Measurements from ENCODE around the gene GYS1.

GYS1 gene

GRCh38 chr19:49006905-49007304 lies 13.8 kb upstream of the GYS1 start:
- 98% methylated on average over 22 of the region's 22 CpGs for WGBS

DNA sequence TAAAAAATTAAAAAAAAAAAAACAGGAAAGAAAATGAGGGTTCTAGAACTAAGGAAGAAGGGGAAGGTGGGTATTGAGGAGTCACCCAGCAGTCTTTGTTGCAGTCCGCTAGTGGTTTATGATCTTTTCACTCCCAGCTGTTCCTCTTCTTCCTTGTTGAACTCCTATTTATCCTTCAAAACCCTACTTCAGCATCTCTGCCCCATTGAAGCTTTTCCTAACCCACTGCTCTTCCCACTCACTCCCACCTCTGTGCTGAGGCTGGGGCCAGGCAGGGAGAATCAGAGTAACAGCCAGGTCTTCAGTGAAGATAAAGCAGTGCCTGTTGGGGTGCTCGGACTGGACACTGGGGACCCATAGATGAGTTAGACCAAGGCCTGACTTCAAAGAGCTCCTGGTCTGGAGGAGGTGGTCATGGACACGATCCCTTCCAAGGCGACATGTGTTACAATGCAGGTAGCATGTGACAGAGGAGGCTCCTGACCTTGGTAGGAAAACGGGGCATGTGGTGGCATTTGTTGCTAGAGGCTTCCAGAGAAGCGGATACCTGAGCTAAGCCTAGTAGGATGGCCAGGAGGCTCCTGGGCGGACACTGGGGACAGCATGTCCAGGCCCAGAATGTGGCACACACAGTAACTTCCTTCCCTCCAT lies 12.0 kb upstream of the GYS1 start:
- WGBS: 94% methylated on average over 6 of the region's 7 CpGs
- H3K23ac ChIP-seq (ENCODE audit: low read length in 2 of 2): no peak overlapping the region

More at GRCh38 chr19:49006905-49007304, 13.8 kb upstream of the GYS1 start:
- Histone ChIP-seq H3K36me3 (ENCODE audit: control insufficient read depth in 1 of 2, insufficient read depth in 2 of 2, low read depth in 1 of 2, low read length in 2 of 2) (peaks cover 66 to 76% of the 10 kb centered on the region in 2 experiments), H3K79me1 (replicated peaks; ENCODE audit: low read length, poor library complexity, severe bottlenecking) (peaks cover 13% of the 10 kb centered on the region), H3K4me3 (ENCODE audit: insufficient read depth in 1 of 2, low read depth in 1 of 2, low read length in 2 of 2) (no peak overlapping the region), H2BK120ac (ENCODE audit: low read depth, low read length) (no peak overlapping the region), H4K91ac (ENCODE audit: low read length) (no peak overlapping the region), H2BK15ac (ENCODE audit: low read depth, poor library complexity, severe bottlenecking) (no peak overlapping the region), H2AFZ (ENCODE audit: low read depth, low read length) (no peak overlapping the region), H3K4me1 (ENCODE audit: control insufficient read depth, insufficient read depth, low read depth, low read length) (no peaks in the 10 kb centered on the region), H3K23ac (ENCODE audit: low read length in 2 of 2) (no peak overlapping the region), H3K27me3 (ENCODE audit: control insufficient read depth in 1 of 2, insufficient read depth in 1 of 2, low read length in 2 of 2) (no peaks in the 10 kb centered on the region), H3K9ac (ENCODE audit: low read length) (no peak overlapping the region), H3K14ac (ENCODE audit: low read length in 2 of 2) (no peak overlapping the region), H2BK12ac (ENCODE audit: low read length in 2 of 2) (no peak overlapping the region), H3K4me2 (ENCODE audit: low read length, poor library complexity, severe bottlenecking) (no peak overlapping the region), H3K9me3 (ENCODE audit: control insufficient read depth, low read length) (no peaks in the 10 kb centered on the region), H3K4ac (ENCODE audit: low read depth in 1 of 2, low read length in 2 of 2) (no peak overlapping the region), H3K18ac (ENCODE audit: low read depth in 1 of 2, low read length in 2 of 2) (no peak overlapping the region), H2BK5ac (ENCODE audit: low read depth, low read length, poor library complexity, severe bottlenecking) (no peak overlapping the region), H2AK5ac (ENCODE audit: low read length, severe bottlenecking) (no peak overlapping the region), H4K8ac (ENCODE audit: low read length) (no peak overlapping the region), H3K27ac (ENCODE audit: low read length, poor library complexity, severe bottlenecking) (no peak overlapping the region)
- DNase-seq: no peak

DNA sequence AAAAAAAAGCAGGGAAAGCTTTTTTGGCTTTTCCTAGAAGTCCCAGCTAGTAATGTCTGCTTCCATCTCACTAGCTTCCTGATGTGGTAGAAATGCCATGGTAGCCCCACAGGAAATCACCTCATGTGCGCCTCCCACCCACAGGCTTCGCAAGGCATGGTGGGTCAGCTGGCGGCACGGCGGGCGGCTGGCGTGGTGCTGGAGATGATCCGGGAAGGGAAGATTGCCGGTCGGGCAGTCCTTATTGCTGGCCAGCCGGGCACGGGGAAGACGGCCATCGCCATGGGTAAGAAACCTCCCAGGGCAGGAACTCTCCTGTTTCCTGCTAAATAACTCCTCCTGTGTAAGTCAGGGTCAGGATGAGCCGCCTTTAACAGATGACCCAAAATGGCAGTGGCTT lies 11.0 kb upstream of the GYS1 start:
- WGBS: 99% methylated on average over 15 of the region's 15 CpGs
- peaks cover 43 to 52% of the 10 kb centered on the region in 2 experiments for H3K36me3 ChIP-seq (ENCODE audit: control insufficient read depth in 1 of 2, insufficient read depth in 2 of 2, low read depth in 1 of 2, low read length in 2 of 2)
- no peak overlapping the region for H4K8ac ChIP-seq (ENCODE audit: low read length)
- no peak overlapping the region for H3K9ac ChIP-seq (ENCODE audit: low read length)
- H2BK5ac ChIP-seq (ENCODE audit: low read depth, low read length, poor library complexity, severe bottlenecking): no peak overlapping the region
- no peak overlapping the region for H3K14ac ChIP-seq (ENCODE audit: low read length in 2 of 2)
- no peak overlapping the region for H2BK12ac ChIP-seq (ENCODE audit: low read length in 2 of 2)
- H3K27me3 ChIP-seq (ENCODE audit: control insufficient read depth in 1 of 2, insufficient read depth in 1 of 2, low read length in 2 of 2): no peaks in the 10 kb centered on the region
- no peak overlapping the region for H2BK15ac ChIP-seq (ENCODE audit: low read depth, poor library complexity, severe bottlenecking)
- H3K4me1 ChIP-seq (ENCODE audit: control insufficient read depth, insufficient read depth, low read depth, low read length): no peaks in the 10 kb centered on the region
- no peak overlapping the region for H2AFZ ChIP-seq (ENCODE audit: low read depth, low read length)
- H3K18ac ChIP-seq (ENCODE audit: low read depth in 1 of 2, low read length in 2 of 2): no peak overlapping the region
- H3K4ac ChIP-seq (ENCODE audit: low read depth in 1 of 2, low read length in 2 of 2): no peak overlapping the region
- no peaks in the 10 kb centered on the region for H3K9me3 ChIP-seq (ENCODE audit: control insufficient read depth, low read length)
- H2BK120ac ChIP-seq (ENCODE audit: low read depth, low read length): no peak overlapping the region
- H3K4me2 ChIP-seq (ENCODE audit: low read length, poor library complexity, severe bottlenecking): no peak overlapping the region
- H4K91ac ChIP-seq (ENCODE audit: low read length): no peak overlapping the region
- H2AK5ac ChIP-seq (ENCODE audit: low read length, severe bottlenecking): no peak overlapping the region
- H3K79me1 ChIP-seq (replicated peaks; ENCODE audit: low read length, poor library complexity, severe bottlenecking): peaks cover 22% of the 10 kb centered on the region
- DNase-seq: no peak
- H3K27ac ChIP-seq (ENCODE audit: low read length, poor library complexity, severe bottlenecking): no peak overlapping the region
- H3K4me3 ChIP-seq (ENCODE audit: insufficient read depth in 1 of 2, low read depth in 1 of 2, low read length in 2 of 2): no peak overlapping the region
- no peak overlapping the region for H3K23ac ChIP-seq (ENCODE audit: low read length in 2 of 2)

More for the DNA sequence above, 12.0 kb upstream of the GYS1 start:
- H3K79me1 ChIP-seq (replicated peaks; ENCODE audit: low read length, poor library complexity, severe bottlenecking): peaks cover 17% of the 10 kb centered on the region
- H3K27ac ChIP-seq (ENCODE audit: low read length, poor library complexity, severe bottlenecking): no peak overlapping the region
- peaks cover 48 to 59% of the 10 kb centered on the region in 2 experiments for H3K36me3 ChIP-seq (ENCODE audit: control insufficient read depth in 1 of 2, insufficient read depth in 2 of 2, low read depth in 1 of 2, low read length in 2 of 2)
- H3K18ac ChIP-seq (ENCODE audit: low read depth in 1 of 2, low read length in 2 of 2): no peak overlapping the region
- no peak overlapping the region for H4K91ac ChIP-seq (ENCODE audit: low read length)
- no peaks in the 10 kb centered on the region for H3K27me3 ChIP-seq (ENCODE audit: control insufficient read depth in 1 of 2, insufficient read depth in 1 of 2, low read length in 2 of 2)
- no peak overlapping the region for H2AFZ ChIP-seq (ENCODE audit: low read depth, low read length)
- no peak overlapping the region for H3K4me3 ChIP-seq (ENCODE audit: insufficient read depth in 1 of 2, low read depth in 1 of 2, low read length in 2 of 2)
- no peak overlapping the region for H3K14ac ChIP-seq (ENCODE audit: low read length in 2 of 2)
- H3K9me3 ChIP-seq (ENCODE audit: control insufficient read depth, low read length): no peaks in the 10 kb centered on the region
- no peak overlapping the region for H2BK12ac ChIP-seq (ENCODE audit: low read length in 2 of 2)
- no peak overlapping the region for H4K8ac ChIP-seq (ENCODE audit: low read length)
- no peaks in the 10 kb centered on the region for H3K4me1 ChIP-seq (ENCODE audit: control insufficient read depth, insufficient read depth, low read depth, low read length)
- no peak overlapping the region for H2BK120ac ChIP-seq (ENCODE audit: low read depth, low read length)
- H3K4ac ChIP-seq (ENCODE audit: low read depth in 1 of 2, low read length in 2 of 2): no peak overlapping the region
- H3K9ac ChIP-seq (ENCODE audit: low read length): no peak overlapping the region
- H2BK15ac ChIP-seq (ENCODE audit: low read depth, poor library complexity, severe bottlenecking): no peak overlapping the region
- no peak for DNase-seq
- no peak overlapping the region for H2BK5ac ChIP-seq (ENCODE audit: low read depth, low read length, poor library complexity, severe bottlenecking)
- no peak overlapping the region for H3K4me2 ChIP-seq (ENCODE audit: low read length, poor library complexity, severe bottlenecking)
- H2AK5ac ChIP-seq (ENCODE audit: low read length, severe bottlenecking): no peak overlapping the region

DNA sequence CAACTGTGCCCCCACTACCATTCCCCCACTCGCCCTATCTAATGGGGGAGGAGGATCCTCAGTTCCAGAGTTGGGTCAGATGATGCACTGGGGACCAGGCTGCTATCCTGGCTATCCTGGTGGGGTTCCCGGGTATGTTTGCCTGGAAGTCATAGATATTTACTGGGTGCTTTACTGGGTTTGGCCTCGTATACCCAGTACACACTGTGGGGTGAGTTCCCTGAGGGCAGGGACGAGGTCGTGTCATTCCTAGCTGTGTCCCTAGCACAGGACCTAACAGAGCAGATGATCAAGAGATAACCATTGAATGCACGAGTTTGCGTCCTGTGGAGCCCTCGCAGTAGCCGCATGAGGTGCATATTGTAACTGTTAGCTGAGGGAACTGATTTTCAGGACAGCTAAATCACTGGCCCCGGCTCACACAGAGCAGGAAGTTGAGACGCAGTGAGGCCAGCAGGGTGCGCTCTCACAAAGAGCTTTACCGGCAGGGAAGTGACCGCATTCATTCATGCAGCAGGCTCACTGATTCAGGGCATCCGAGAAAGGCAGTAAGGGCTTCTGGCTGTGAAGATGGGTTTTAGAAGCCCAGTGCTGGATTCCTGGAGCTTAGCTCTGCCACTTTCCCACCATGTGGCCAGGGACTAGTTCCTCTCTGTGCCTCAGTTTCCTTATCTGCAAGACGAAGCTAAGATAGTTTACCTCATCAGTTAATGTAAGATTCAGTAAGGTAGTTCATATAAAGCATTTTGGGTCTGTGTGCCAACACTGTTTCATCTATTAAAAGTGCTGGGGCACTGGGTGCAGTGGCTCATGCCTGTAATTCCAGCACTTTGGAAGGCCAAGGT lies 6.6 kb upstream of the GYS1 start:
- Histone ChIP-seq H4K91ac (ENCODE audit: low read length) (no peak overlapping the region), H2BK120ac (ENCODE audit: low read depth, low read length) (no peak overlapping the region), H2AFZ (ENCODE audit: low read depth, low read length) (no peak overlapping the region), H3K27me3 (ENCODE audit: control insufficient read depth in 1 of 2, insufficient read depth in 1 of 2, low read length in 2 of 2) (no peaks in the 10 kb centered on the region), H4K8ac (ENCODE audit: low read length) (peak overlapping the region; percentile 58), H3K36me3 (ENCODE audit: control insufficient read depth in 1 of 2, insufficient read depth in 2 of 2, low read depth in 1 of 2, low read length in 2 of 2) (peaks cover 21 to 23% of the 10 kb centered on the region in 2 experiments), H3K4me3 (ENCODE audit: insufficient read depth in 1 of 2, low read depth in 1 of 2, low read length in 2 of 2) (no peak overlapping the region), H3K18ac (ENCODE audit: low read depth in 1 of 2, low read length in 2 of 2) (peak overlapping the region in 1 of 2 experiments; percentile 46), H2BK12ac (ENCODE audit: low read length in 2 of 2) (peak overlapping the region in 1 of 2 experiments; percentile 45), H3K79me1 (replicated peaks; ENCODE audit: low read length, poor library complexity, severe bottlenecking) (peaks cover 23% of the 10 kb centered on the region), H3K9ac (ENCODE audit: low read length) (peak overlapping the region; percentile 26), H2BK5ac (ENCODE audit: low read depth, low read length, poor library complexity, severe bottlenecking) (no peak overlapping the region), H3K23ac (ENCODE audit: low read length in 2 of 2) (no peak overlapping the region), H3K4me2 (ENCODE audit: low read length, poor library complexity, severe bottlenecking) (no peak overlapping the region), H3K9me3 (ENCODE audit: control insufficient read depth, low read length) (no peaks in the 10 kb centered on the region), H3K27ac (ENCODE audit: low read length, poor library complexity, severe bottlenecking) (no peak overlapping the region), H2AK5ac (ENCODE audit: low read length, severe bottlenecking) (no peak overlapping the region), H3K4ac (ENCODE audit: low read depth in 1 of 2, low read length in 2 of 2) (no peak overlapping the region), H2BK15ac (ENCODE audit: low read depth, poor library complexity, severe bottlenecking) (no peak overlapping the region), H3K4me1 (ENCODE audit: control insufficient read depth, insufficient read depth, low read depth, low read length) (peaks cover 11% of the 10 kb centered on the region), H3K14ac (ENCODE audit: low read length in 2 of 2) (no peak overlapping the region)
- DNase-seq: peak; percentile 76
- 58% methylated on average over 16 of the region's 16 CpGs for WGBS

Measured in mesenchymal stem cell (in vitro differentiated cells and primary cell).